Hepatocyte (in vitro differentiated cells): ENCODE results near the gene PLG. TPM values are rescaled to one million over a fixed set of nuclear protein-coding genes. Genes with fewer than 3 reads are reported as not detected.
A peak's percentile ranks its signal among the peaks of the same experiment; 100 is the strongest.
"Not testable (repeated sequence)": the region's sequence is repeated elsewhere in the genome, so short reads cannot be mapped to it uniquely, and the experiment has no call there.

Source experiments
- DNase-seq: peaks from one replicate; pipeline ENCODE4 v3.0.0-alpha.2; 2016; ENCODE audit warnings: low spot score
- H2AFZ ChIP-seq: fragments of 200-600 bp; sonication (generic); 2 replicates; pipeline ENCODE4 v1.6.0; 2016; ENCODE audit warnings: antibody characterized with exemption, mild to moderate bottlenecking
- H3K27ac ChIP-seq: fragments of 200-600 bp; sonication (generic); 2 replicates; pipeline ENCODE4 v1.5.1; 2016; ENCODE audit warnings: mild to moderate bottlenecking
- H3K27me3 ChIP-seq: fragments of 200-600 bp; sonication (generic); 2 replicates; pipeline ENCODE4 v1.6.1; 2016
- H3K36me3 ChIP-seq: fragments of 200-600 bp; sonication (generic); replicated peaks from 2 replicates; pipeline ENCODE4 v1.5.1; 2016; ENCODE audit warnings: low read depth; ENCODE audit not compliant: insufficient read depth
- H3K4me1 ChIP-seq: fragments of 200-600 bp; sonication (generic); 2 replicates; pipeline ENCODE4 v1.5.1; 2016; ENCODE audit warnings: mild to moderate bottlenecking, moderate library complexity; ENCODE audit not compliant: insufficient read depth
- H3K4me2 ChIP-seq: fragments of 200-600 bp; sonication (generic); 2 replicates; pipeline ENCODE4 v1.6.0; 2016
- H3K4me3 ChIP-seq: fragments of 200-600 bp; sonication (generic); 2 replicates; pipeline ENCODE4 v1.5.1; 2016; ENCODE audit warnings: mild to moderate bottlenecking
- H3K79me2 ChIP-seq: fragments of 200-600 bp; sonication (generic); 2 replicates; pipeline ENCODE4 v1.6.0; 2017; ENCODE audit warnings: mild to moderate bottlenecking
- H3K9me2 ChIP-seq: fragments of 200-600 bp; sonication (generic); replicated peaks from 2 replicates; pipeline ENCODE4 v1.6.0; 2017; ENCODE audit warnings: mild to moderate bottlenecking; ENCODE audit not compliant: insufficient read depth
- H3K9me3 ChIP-seq: fragments of 200-600 bp; sonication (generic); 2 replicates; pipeline ENCODE4 v1.5.1; 2016; ENCODE audit warnings: low read depth, mild to moderate bottlenecking
- H4K20me1 ChIP-seq: fragments of 200-600 bp; sonication (generic); 2 replicates; pipeline ENCODE4 v1.6.0; 2016; ENCODE audit warnings: mild to moderate bottlenecking; ENCODE audit not compliant: insufficient read depth, poor library complexity, severe bottlenecking
- EZH2 ChIP-seq: fragments of 200-600 bp; sonication (generic); IDR thresholded peaks from 2 replicates; pipeline ENCODE4 v1.6.1; 2016; ENCODE audit warnings: antibody characterized with exemption, mild to moderate bottlenecking, borderline replicate concordance
- EZH2phosphoT487 ChIP-seq: fragments of 200-600 bp; sonication (generic); IDR thresholded peaks from one replicate; pipeline ENCODE4 v1.6.1; 2018; ENCODE audit warnings: antibody characterized with exemption, mild to moderate bottlenecking, low read depth, moderate library complexity; ENCODE audit not compliant: unreplicated experiment, severe bottlenecking
- WGBS: methylation state at CpG from one replicate; pipeline ENCODE4 v1.1.6; 2016; ENCODE audit warnings: low lambda C conversion rate; ENCODE audit errors: missing lambda C conversion rate; 5-methylcytosine and 5-hydroxymethylcytosine counted together
- polyA plus RNA-seq: library from polyadenylated mRNA; unstranded; fragments of >200 nt; fragmentation: Nextera tagmentation; extraction: Ambion mirVana; gene quantifications from 2 replicates; pipeline ENCODE4 v1.2.1, GENCODE V29; 2016
- total RNA-seq: library from RNA; depleted of rRNA; stranded (reverse); fragments of >200 nt; gene quantifications from 2 replicates; pipeline ENCODE4 v1.2.3, GENCODE V29; 2014
- TF ChIP-seq, protein P1 (sequence below): fragments of 200-600 bp; sonication (generic); IDR thresholded peaks from 2 replicates; pipeline ENCODE4 v1.5.1; 2016; ENCODE audit warnings: antibody characterized with exemption, mild to moderate bottlenecking; ENCODE audit not compliant: poor library complexity

PLG gene
- total and polyA plus RNA-seq, 2 experiments from 2014 or later: 145 to 225 TPM

DNA sequence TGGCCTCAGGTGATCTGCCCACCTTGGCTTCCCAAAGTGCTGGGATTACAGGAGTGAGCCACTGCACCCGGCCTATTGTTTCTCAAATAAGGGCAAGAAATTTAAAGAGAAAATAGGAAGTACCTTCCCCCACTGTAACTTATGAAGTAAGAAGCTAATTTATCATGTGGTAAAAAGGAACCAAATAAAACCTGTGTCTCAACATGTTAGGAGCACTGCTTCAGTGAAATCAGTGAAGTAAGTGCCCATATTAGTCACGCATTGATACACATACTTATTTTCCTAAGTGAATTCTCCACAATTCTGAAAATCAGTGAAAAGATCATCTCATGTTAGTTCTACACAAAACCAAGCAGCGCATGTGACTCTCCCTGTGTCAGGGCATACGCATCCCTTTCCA is 23.8 kb upstream of the PLG start:
- Histone ChIP-seq H3K27me3 (no peaks in the 10 kb centered on the region), H3K4me3 (no peak overlapping the region), H3K9me3 (no peaks in the 10 kb centered on the region), H3K36me3 (no peaks in the 10 kb centered on the region), H3K4me2 (no peak overlapping the region), H3K27ac (no peak overlapping the region), H2AFZ (no peak overlapping the region), H3K4me1 (no peaks in the 10 kb centered on the region), H3K79me2 (no peaks in the 10 kb centered on the region), H4K20me1 (no peaks in the 10 kb centered on the region), H3K9me2 (no peaks in the 10 kb centered on the region)
- no peak for DNase-seq
- WGBS: 94% methylated on average over 4 of the region's 4 CpGs
- TF ChIP-seq EZH2phosphoT487 (no peak), EZH2 (no peak)
- TF ChIP-seq, protein P1, sequence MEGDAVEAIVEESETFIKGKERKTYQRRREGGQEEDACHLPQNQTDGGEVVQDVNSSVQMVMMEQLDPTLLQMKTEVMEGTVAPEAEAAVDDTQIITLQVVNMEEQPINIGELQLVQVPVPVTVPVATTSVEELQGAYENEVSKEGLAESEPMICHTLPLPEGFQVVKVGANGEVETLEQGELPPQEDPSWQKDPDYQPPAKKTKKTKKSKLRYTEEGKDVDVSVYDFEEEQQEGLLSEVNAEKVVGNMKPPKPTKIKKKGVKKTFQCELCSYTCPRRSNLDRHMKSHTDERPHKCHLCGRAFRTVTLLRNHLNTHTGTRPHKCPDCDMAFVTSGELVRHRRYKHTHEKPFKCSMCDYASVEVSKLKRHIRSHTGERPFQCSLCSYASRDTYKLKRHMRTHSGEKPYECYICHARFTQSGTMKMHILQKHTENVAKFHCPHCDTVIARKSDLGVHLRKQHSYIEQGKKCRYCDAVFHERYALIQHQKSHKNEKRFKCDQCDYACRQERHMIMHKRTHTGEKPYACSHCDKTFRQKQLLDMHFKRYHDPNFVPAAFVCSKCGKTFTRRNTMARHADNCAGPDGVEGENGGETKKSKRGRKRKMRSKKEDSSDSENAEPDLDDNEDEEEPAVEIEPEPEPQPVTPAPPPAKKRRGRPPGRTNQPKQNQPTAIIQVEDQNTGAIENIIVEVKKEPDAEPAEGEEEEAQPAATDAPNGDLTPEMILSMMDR: no peak

DNA sequence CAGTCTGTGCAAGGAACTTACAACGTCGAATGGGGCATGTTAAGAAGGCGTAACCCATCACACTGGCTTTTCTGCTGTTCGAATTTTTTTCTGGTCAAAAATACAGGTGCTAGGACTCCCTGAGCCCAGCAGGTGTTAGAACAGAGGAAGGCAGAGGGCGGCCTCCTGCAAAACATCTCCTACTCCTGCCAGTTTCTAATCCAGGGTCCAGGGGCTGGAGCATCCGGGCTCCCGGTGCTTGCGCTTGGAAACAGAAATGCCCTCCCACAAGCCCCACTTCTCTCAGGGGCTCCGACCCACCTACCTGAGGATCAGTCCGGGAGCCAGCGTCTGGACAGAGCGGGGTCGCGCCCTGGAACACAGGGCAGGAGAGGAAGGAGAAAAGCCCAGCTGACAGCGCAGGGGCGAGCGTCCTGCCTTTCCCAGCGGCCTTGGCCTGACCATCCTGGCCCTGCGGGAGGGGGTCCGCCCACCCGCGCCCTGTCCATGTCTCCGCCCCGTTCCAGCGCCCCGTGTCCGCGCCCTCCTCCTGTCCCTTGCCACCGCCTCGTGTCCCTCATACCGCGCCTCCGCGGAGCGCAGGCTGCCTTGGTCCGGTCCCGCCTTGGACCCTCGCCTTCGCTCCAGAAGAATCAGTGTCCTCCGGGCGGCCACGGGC is 23.2 kb upstream of the PLG start:
- no peak overlapping the region for H3K4me3 ChIP-seq

DNA sequence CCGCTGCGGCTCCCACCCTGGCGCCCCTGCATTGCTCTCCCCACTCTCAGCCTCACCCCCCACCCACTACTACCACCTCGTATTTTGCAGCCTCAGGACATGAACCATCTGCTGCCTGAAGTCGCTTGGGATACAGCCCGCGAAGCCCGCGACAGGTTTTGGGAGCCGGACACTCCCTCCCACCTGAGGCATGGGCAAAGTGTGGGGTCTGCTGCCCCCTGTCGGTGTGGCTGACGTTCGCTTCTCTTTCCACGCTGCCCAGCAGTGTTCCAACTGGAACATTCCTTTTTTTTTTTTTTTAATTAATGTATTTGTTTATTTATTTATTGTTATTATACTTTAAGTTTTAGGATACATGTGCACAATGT is 22.7 kb upstream of the PLG start:
- H3K36me3 ChIP-seq: no peaks in the 10 kb centered on the region
- no peak overlapping the region for H2AFZ ChIP-seq
- DNase-seq: peak; percentile 53
- no peaks in the 10 kb centered on the region for H3K9me2 ChIP-seq
- H3K4me2 ChIP-seq: peak overlapping the region; percentile 86
- WGBS: 21% methylated on average over 14 of the region's 14 CpGs
- H3K27ac ChIP-seq: no peak overlapping the region
- H3K4me1 ChIP-seq: no peaks in the 10 kb centered on the region
- no peaks in the 10 kb centered on the region for H4K20me1 ChIP-seq
- H3K79me2 ChIP-seq: no peaks in the 10 kb centered on the region
- H3K4me3 ChIP-seq: no peak overlapping the region
- H3K9me3 ChIP-seq: no peaks in the 10 kb centered on the region
- H3K27me3 ChIP-seq: no peaks in the 10 kb centered on the region
- TF ChIP-seq, protein P1: peak; percentile 47
- no peak for TF ChIP-seq EZH2
- no peak for TF ChIP-seq EZH2phosphoT487

More for the DNA sequence above, 23.2 kb upstream of the PLG start:
- H3K36me3 ChIP-seq: no peaks in the 10 kb centered on the region
- H3K79me2 ChIP-seq: no peaks in the 10 kb centered on the region
- no peaks in the 10 kb centered on the region for H3K27me3 ChIP-seq
- DNase-seq: peak; percentile 27
- 50% methylated on average over 25 of the region's 42 CpGs for WGBS
- H3K27ac ChIP-seq: no peak overlapping the region
- TF ChIP-seq, protein P1: no peak
- TF ChIP-seq EZH2phosphoT487 (no peak), EZH2 (no peak)
- H2AFZ ChIP-seq: no peak overlapping the region
- H3K4me1 ChIP-seq: no peaks in the 10 kb centered on the region
- no peaks in the 10 kb centered on the region for H3K9me3 ChIP-seq
- no peaks in the 10 kb centered on the region for H4K20me1 ChIP-seq
- H3K4me2 ChIP-seq: peak overlapping the region; percentile 86
- no peaks in the 10 kb centered on the region for H3K9me2 ChIP-seq

DNA sequence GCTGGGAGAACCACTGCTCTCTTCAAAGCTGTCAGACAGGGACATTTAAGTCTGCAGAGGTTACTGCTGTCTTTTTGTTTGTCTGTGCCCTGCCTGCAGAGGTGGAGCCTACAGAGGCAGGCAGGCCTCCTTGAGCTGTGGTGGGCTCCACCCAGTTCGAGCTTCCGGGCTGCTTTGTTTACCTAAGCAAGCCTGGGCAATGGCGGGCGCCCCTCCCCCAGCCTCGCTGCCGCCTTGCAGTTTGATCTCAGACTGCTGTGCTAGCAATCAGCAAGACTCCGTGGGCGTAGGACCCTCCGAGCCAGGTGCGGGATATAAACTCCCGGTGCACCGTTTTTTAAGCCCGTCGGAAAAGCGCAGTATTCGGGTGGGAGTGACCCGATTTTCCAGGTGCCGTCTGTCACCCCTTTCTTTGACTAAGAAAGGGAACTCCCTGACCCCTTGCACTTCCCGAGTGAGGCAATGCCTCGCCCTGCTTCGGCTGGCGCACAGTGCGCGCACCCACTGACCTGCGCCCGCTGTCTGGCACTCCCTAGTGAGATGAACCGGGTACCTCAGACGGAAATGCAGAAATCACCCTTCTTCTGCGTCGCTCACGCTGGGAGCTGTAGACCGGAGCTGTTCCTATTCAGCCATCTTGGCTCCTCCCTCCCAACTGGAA is 16.8 kb upstream of the PLG start:
- H3K36me3 ChIP-seq, H3K27ac ChIP-seq, H3K4me2 ChIP-seq, H3K27me3 ChIP-seq, DNase-seq, H3K4me3 ChIP-seq, H3K9me3 ChIP-seq, H2AFZ ChIP-seq, H3K4me1 ChIP-seq, H4K20me1 ChIP-seq, H3K9me2 ChIP-seq, H3K79me2 ChIP-seq: not testable (repeated sequence)
- 94% methylated on average over 18 of the region's 32 CpGs for WGBS
